Neuronal stem cell (in vitro differentiated cells): Measurements from ENCODE around the gene PSPC1.
"Not testable (repeated sequence)": the region's sequence is repeated elsewhere in the genome, so short reads cannot be mapped to it uniquely, and the experiment has no call there.

Source experiments
- DNase-seq: peaks from one replicate; pipeline ENCODE4 v3.0.0-alpha.2; 2013; ENCODE audit warnings: low spot score
- H2AFZ ChIP-seq: one replicate; pipeline ENCODE4 v1.6.1; 2013; ENCODE audit warnings: mild to moderate bottlenecking, low read length, inconsistent platforms
- H2AK5ac ChIP-seq: 2 replicates; pipeline ENCODE4 v1.6.1; 2013; ENCODE audit warnings: low read depth, mild to moderate bottlenecking, inconsistent platforms, low read length, moderate library complexity, mixed read lengths
- H2BK120ac ChIP-seq: 2 replicates; pipeline ENCODE4 v1.6.1; 2013; ENCODE audit warnings: low read depth, mild to moderate bottlenecking, inconsistent platforms, low read length, moderate library complexity, mixed read lengths
- H2BK12ac ChIP-seq: one replicate; pipeline ENCODE4 v1.6.1; 2013; ENCODE audit warnings: low read length, inconsistent platforms
- H2BK15ac ChIP-seq: 2 replicates; pipeline ENCODE4 v1.6.1; 2013; ENCODE audit warnings: mild to moderate bottlenecking, low read length, inconsistent platforms, mixed read lengths
- H2BK5ac ChIP-seq: one replicate; pipeline ENCODE4 v1.6.1; 2013; ENCODE audit warnings: inconsistent platforms, mild to moderate bottlenecking, low read length, moderate library complexity
- H3K14ac ChIP-seq: one replicate; pipeline ENCODE4 v1.6.1; 2013; ENCODE audit warnings: low read length, inconsistent platforms
- H3K18ac ChIP-seq: 2 replicates; pipeline ENCODE4 v1.6.1; 2013; ENCODE audit warnings: low read length, inconsistent platforms
- H3K23ac ChIP-seq: 2 replicates; pipeline ENCODE4 v1.6.1; 2013; ENCODE audit warnings: low read depth, mild to moderate bottlenecking, mixed read lengths, low read length, inconsistent platforms; ENCODE audit not compliant: poor library complexity
- H3K27ac ChIP-seq: replicated peaks from 3 replicates; pipeline ENCODE4 v1.5.1; 2013; ENCODE audit warnings: low read length, inconsistent platforms
- H3K27me3 ChIP-seq, 3 experiments: 2 replicates each; pipeline ENCODE4 v1.6.1; 2013; ENCODE audit warnings: low read length in 3 of 3, mild to moderate bottlenecking in 2 of 3, inconsistent platforms in 1 of 3, low read depth in 1 of 3, mixed read lengths in 1 of 3, moderate library complexity in 1 of 3; ENCODE audit not compliant: control insufficient read depth in 3 of 3, insufficient read depth in 3 of 3
- H3K36me3 ChIP-seq, 2 donors: replicated peaks in 1 of 2; 2 replicates each; pipeline ENCODE4 v1.6.1; 2013; ENCODE audit warnings: low read length in 2 of 2; ENCODE audit not compliant: control insufficient read depth in 2 of 2, insufficient read depth in 2 of 2
- H3K4ac ChIP-seq: 2 replicates; pipeline ENCODE4 v1.6.1; 2013; ENCODE audit warnings: inconsistent platforms, mild to moderate bottlenecking, low read length, moderate library complexity
- H3K4me1 ChIP-seq, 2 donors: 1 replicate in 1 of 2; 2 replicates in 1 of 2; pipeline ENCODE4 v1.6.1; 2013; ENCODE audit warnings: low read length in 2 of 2, low read depth in 1 of 2; ENCODE audit not compliant: control insufficient read depth in 2 of 2, insufficient read depth in 1 of 2
- H3K4me2 ChIP-seq: one replicate; pipeline ENCODE4 v1.6.1; 2013; ENCODE audit warnings: mild to moderate bottlenecking, low read length, inconsistent platforms; ENCODE audit not compliant: insufficient read depth, poor library complexity, severe bottlenecking
- H3K4me3 ChIP-seq, 2 donors: 2 replicates each; pipeline ENCODE4 v1.5.1; 2013; ENCODE audit warnings: low read length in 2 of 2, mild to moderate bottlenecking in 2 of 2, inconsistent platforms in 1 of 2, moderate library complexity in 1 of 2
- H3K79me1 ChIP-seq: one replicate; pipeline ENCODE4 v1.6.1; 2013; ENCODE audit warnings: low read depth, mild to moderate bottlenecking, inconsistent platforms, low read length, moderate library complexity
- H3K9ac ChIP-seq: one replicate; pipeline ENCODE4 v1.6.1; 2013; ENCODE audit warnings: mild to moderate bottlenecking, low read depth, low read length, inconsistent platforms; ENCODE audit not compliant: poor library complexity
- H3K9me3 ChIP-seq, 2 donors: replicated peaks in 1 of 2; 2 replicates each; pipeline versions ENCODE3 to v1.6.1; 2013; ENCODE audit warnings: low read length in 2 of 2, mild to moderate bottlenecking in 2 of 2, inconsistent platforms in 1 of 2, low read depth in 1 of 2, mixed read lengths in 1 of 2, moderate library complexity in 1 of 2; ENCODE audit not compliant: control insufficient read depth in 2 of 2, insufficient read depth in 1 of 2
- H4K8ac ChIP-seq: one replicate; pipeline ENCODE4 v1.6.1; 2013; ENCODE audit warnings: low read depth, mild to moderate bottlenecking, inconsistent platforms, low read length, moderate library complexity
- H4K91ac ChIP-seq: one replicate; pipeline ENCODE4 v1.6.1; 2013; ENCODE audit warnings: low read length, low read depth, mild to moderate bottlenecking, inconsistent platforms; ENCODE audit not compliant: poor library complexity
- WGBS, 2 donors: extraction: QIAGEN DNeasy Blood & Tissue Kit; methylation state at CpG; one replicate each; pipeline ENCODE4 v1.1.7; 2013; ENCODE audit warnings: missing lambda C conversion rate in 2 of 2, mixed read lengths in 1 of 2; ENCODE audit not compliant: insufficient read length in 2 of 2, insufficient replicate concordance in 1 of 2; ENCODE audit errors: extremely low coverage in 2 of 2; 5-methylcytosine and 5-hydroxymethylcytosine counted together

Gene PSPC1

GRCh38 chr13:19701619-19702018, 81.1 kb downstream of the PSPC1 start:
- H3K4me1 ChIP-seq, H2AFZ ChIP-seq, H4K8ac ChIP-seq, H2BK120ac ChIP-seq, DNase-seq, H3K14ac ChIP-seq, H4K91ac ChIP-seq, H3K27ac ChIP-seq, H3K23ac ChIP-seq, H2BK12ac ChIP-seq, H2AK5ac ChIP-seq, H3K79me1 ChIP-seq, H3K9me3 ChIP-seq, H3K18ac ChIP-seq, H3K4me2 ChIP-seq, H3K4me3 ChIP-seq, H3K27me3 ChIP-seq, H2BK15ac ChIP-seq, H3K4ac ChIP-seq, H2BK5ac ChIP-seq, H3K9ac ChIP-seq: not testable (repeated sequence)
- peaks cover 0 to 26% of the 10 kb centered on the region in 2 donors for H3K36me3 ChIP-seq

- H3K9ac ChIP-seq, H3K27me3 ChIP-seq, H3K18ac ChIP-seq, H3K14ac ChIP-seq, H2BK5ac ChIP-seq, H2BK12ac ChIP-seq, H3K4me1 ChIP-seq, H4K91ac ChIP-seq, H3K23ac ChIP-seq, DNase-seq, H3K79me1 ChIP-seq, H2BK120ac ChIP-seq, H3K4me2 ChIP-seq, H2BK15ac ChIP-seq, H3K4ac ChIP-seq, H3K9me3 ChIP-seq, H3K4me3 ChIP-seq, H4K8ac ChIP-seq, H3K27ac ChIP-seq, H2AK5ac ChIP-seq, H2AFZ ChIP-seq: not testable (repeated sequence)
- WGBS, 2 donors, result no CpG with 5 or more reads among the region's 5 CpGs
- H3K36me3 ChIP-seq, result peaks cover 0 to 25% of the 10 kb centered on the region in 2 donors
Measured at GRCh38 chr13:19700963-19701362, 81.8 kb downstream of the PSPC1 start.

GRCh38 chr13:19695829-19696228, 86.9 kb downstream of the PSPC1 start:
- no peak overlapping the region for H3K18ac ChIP-seq
- H3K9me3 ChIP-seq, result peaks cover 0 to 4% of the 10 kb centered on the region in 2 donors
- peaks cover 0 to 39% of the 10 kb centered on the region in 2 donors for H3K36me3 ChIP-seq
- H3K23ac ChIP-seq, result no peak overlapping the region
- H3K4me2 ChIP-seq, result no peak overlapping the region
- WGBS, 2 donors, result no CpG with 5 or more reads among the region's 3 CpGs
- H3K4me1 ChIP-seq, result peaks cover 2 to 5% of the 10 kb centered on the region in 2 donors
- no peak overlapping the region for H4K91ac ChIP-seq
- H3K14ac ChIP-seq, result no peak overlapping the region
- H3K27me3 ChIP-seq, result no peaks in the 10 kb centered on the region
- H2BK5ac ChIP-seq, result no peak overlapping the region
- H2BK120ac ChIP-seq, result no peak overlapping the region
- H2AFZ ChIP-seq, result no peak overlapping the region
- no peak overlapping the region for H2AK5ac ChIP-seq
- no peak overlapping the region for H3K9ac ChIP-seq
- no peak overlapping the region for H2BK12ac ChIP-seq
- H3K27ac ChIP-seq, result no peak overlapping the region
- DNase-seq, result no peak
- H3K4ac ChIP-seq, result no peak overlapping the region
- H3K4me3 ChIP-seq, result no peak overlapping the region
- no peak overlapping the region for H2BK15ac ChIP-seq
- H3K79me1 ChIP-seq, result no peaks in the 10 kb centered on the region
- no peak overlapping the region for H4K8ac ChIP-seq

- Histone ChIP-seq H3K27me3 (no peaks in the 10 kb centered on the region), H3K27ac (no peak overlapping the region), H3K79me1 (no peaks in the 10 kb centered on the region), H4K91ac (no peak overlapping the region), H2BK15ac (no peak overlapping the region), H2BK120ac (no peak overlapping the region), H2AK5ac (no peak overlapping the region), H3K36me3 (peaks cover 0 to 43% of the 10 kb centered on the region in 2 donors), H3K18ac (no peak overlapping the region), H3K9ac (no peak overlapping the region), H4K8ac (no peak overlapping the region), H3K4me2 (no peak overlapping the region), H2BK12ac (no peak overlapping the region), H3K4me3 (no peak overlapping the region), H3K14ac (no peak overlapping the region), H3K9me3 (peaks cover 0 to 4% of the 10 kb centered on the region in 2 donors), H3K4ac (no peak overlapping the region), H3K4me1 (peaks cover 2 to 5% of the 10 kb centered on the region in 2 donors), H2AFZ (no peak overlapping the region), H3K23ac (no peak overlapping the region), H2BK5ac (no peak overlapping the region)
- DNase-seq, result no peak
- WGBS, 2 donors, result no CpG with 5 or more reads among the region's 1 CpG
Measured at GRCh38 chr13:19695428-19695827, 87.3 kb downstream of the PSPC1 start.
